Trophoblast cell (in vitro differentiated cells and primary cell): ENCODE data around the gene RBM20.

Source experiments
- DNase-seq, 2 donors: peaks; one replicate each; pipeline ENCODE4 v3.0.0-alpha.2; 2016
- H2AFZ ChIP-seq: 2 replicates; pipeline ENCODE4 v1.6.1; 2013; ENCODE audit warnings: low read length, moderate library complexity, mild to moderate bottlenecking; ENCODE audit not compliant: insufficient read depth, poor library complexity
- H2AK5ac ChIP-seq: 2 replicates; pipeline ENCODE4 v1.6.1; 2013; ENCODE audit warnings: mild to moderate bottlenecking, low read length
- H2BK120ac ChIP-seq: 2 replicates; pipeline ENCODE4 v1.6.1; 2013; ENCODE audit warnings: low read length, mild to moderate bottlenecking, moderate library complexity; ENCODE audit not compliant: insufficient read depth, poor library complexity
- H2BK12ac ChIP-seq: 2 replicates; pipeline ENCODE4 v1.6.1; 2013; ENCODE audit warnings: mild to moderate bottlenecking, low read length, moderate library complexity
- H2BK5ac ChIP-seq: 2 replicates; pipeline ENCODE4 v1.6.1; 2013; ENCODE audit warnings: low read length, low read depth, moderate library complexity, mild to moderate bottlenecking; ENCODE audit not compliant: poor library complexity
- H3K14ac ChIP-seq: 2 replicates; pipeline ENCODE4 v1.6.1; 2013; ENCODE audit warnings: mild to moderate bottlenecking, low read length
- H3K18ac ChIP-seq: 2 replicates; pipeline ENCODE4 v1.6.1; 2013; ENCODE audit warnings: mild to moderate bottlenecking, low read length
- H3K23ac ChIP-seq: 2 replicates; pipeline ENCODE4 v1.6.1; 2013; ENCODE audit warnings: low read length
- H3K27ac ChIP-seq: 2 replicates; pipeline ENCODE4 v1.5.1; 2013; ENCODE audit warnings: low read depth, mild to moderate bottlenecking, inconsistent platforms, low read length, moderate library complexity
- H3K27me3 ChIP-seq: 2 replicates; pipeline ENCODE4 v1.6.1; 2013; ENCODE audit warnings: inconsistent platforms, mild to moderate bottlenecking, low read length, moderate library complexity; ENCODE audit not compliant: insufficient read depth
- H3K36me3 ChIP-seq, 2 experiments: 1 replicate in 1 of 2; 2 replicates in 1 of 2; pipeline ENCODE4 v1.6.1; 2013; ENCODE audit warnings: low read length in 2 of 2, mild to moderate bottlenecking in 2 of 2, moderate library complexity in 1 of 2; ENCODE audit not compliant: insufficient read depth in 2 of 2, control insufficient read depth in 1 of 2
- H3K4ac ChIP-seq: 2 replicates; pipeline ENCODE4 v1.6.1; 2013; ENCODE audit warnings: low read depth, mild to moderate bottlenecking, low read length, moderate library complexity
- H3K4me1 ChIP-seq, 2 experiments: 1 replicate in 1 of 2; 2 replicates in 1 of 2; pipeline ENCODE4 v1.6.1; 2013; ENCODE audit warnings: low read length in 2 of 2, mild to moderate bottlenecking in 2 of 2, moderate library complexity in 1 of 2; ENCODE audit not compliant: insufficient read depth in 2 of 2, control insufficient read depth in 1 of 2
- H3K4me2 ChIP-seq: 2 replicates; pipeline ENCODE4 v1.6.1; 2013; ENCODE audit warnings: inconsistent platforms, mild to moderate bottlenecking, low read length, moderate library complexity
- H3K4me3 ChIP-seq: 2 replicates; pipeline ENCODE4 v1.5.1; 2013; ENCODE audit warnings: mild to moderate bottlenecking, low read depth, low read length, inconsistent platforms
- H3K79me1 ChIP-seq: one replicate; pipeline ENCODE4 v1.6.1; 2013; ENCODE audit warnings: low read length
- H3K79me2 ChIP-seq: 2 replicates; pipeline ENCODE4 v1.6.1; 2013; ENCODE audit warnings: low read length, mild to moderate bottlenecking; ENCODE audit not compliant: control insufficient read depth, insufficient read depth, poor library complexity
- H3K9ac ChIP-seq: 2 replicates; pipeline ENCODE4 v1.6.1; 2013; ENCODE audit warnings: mild to moderate bottlenecking, low read length
- H3K9me3 ChIP-seq: 2 replicates; pipeline ENCODE4 v1.6.1; 2013; ENCODE audit warnings: low read depth, mild to moderate bottlenecking, control low read depth, inconsistent platforms, low read length; ENCODE audit not compliant: insufficient read depth
- H4K12ac ChIP-seq: 2 replicates; pipeline ENCODE4 v1.6.1; 2013; ENCODE audit warnings: low read depth, mild to moderate bottlenecking, low read length, moderate library complexity
- H4K8ac ChIP-seq: 2 replicates; pipeline ENCODE4 v1.6.1; 2013; ENCODE audit warnings: low read depth, mild to moderate bottlenecking, low read length, moderate library complexity
- H4K91ac ChIP-seq: one replicate; pipeline ENCODE4 v1.6.1; 2013; ENCODE audit warnings: low read depth, mild to moderate bottlenecking, low read length, moderate library complexity
- WGBS: extraction: QIAGEN DNeasy Blood & Tissue Kit; methylation state at CpG from one replicate; pipeline ENCODE4 v1.1.7; 2013; ENCODE audit warnings: missing lambda C conversion rate; ENCODE audit not compliant: insufficient read length, insufficient coverage; ENCODE audit errors: extremely low coverage; 5-methylcytosine and 5-hydroxymethylcytosine counted together

RBM20 gene

DNA sequence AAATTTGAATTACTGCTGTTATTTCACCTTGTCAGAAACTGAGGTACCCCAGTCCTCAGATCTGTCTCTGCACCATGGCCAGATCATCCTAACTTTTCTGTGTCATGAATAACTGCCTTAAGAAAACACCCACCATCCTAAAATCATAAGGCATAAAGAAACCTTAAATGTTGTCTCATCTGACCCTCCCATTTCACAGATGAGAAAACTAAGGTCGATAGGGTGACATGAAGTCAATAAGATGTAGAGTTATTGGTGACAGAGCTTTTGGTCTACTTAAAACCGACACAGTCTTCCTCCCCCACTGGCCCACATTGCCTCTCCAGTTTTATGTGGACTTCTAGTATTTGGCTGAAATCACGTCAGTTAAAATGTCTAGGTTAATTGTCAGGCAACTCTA, 126.1 kb downstream of the RBM20 start:
- Histone ChIP-seq H3K27me3 (no peaks in the 10 kb centered on the region), H3K4ac (no peak overlapping the region)

DNA sequence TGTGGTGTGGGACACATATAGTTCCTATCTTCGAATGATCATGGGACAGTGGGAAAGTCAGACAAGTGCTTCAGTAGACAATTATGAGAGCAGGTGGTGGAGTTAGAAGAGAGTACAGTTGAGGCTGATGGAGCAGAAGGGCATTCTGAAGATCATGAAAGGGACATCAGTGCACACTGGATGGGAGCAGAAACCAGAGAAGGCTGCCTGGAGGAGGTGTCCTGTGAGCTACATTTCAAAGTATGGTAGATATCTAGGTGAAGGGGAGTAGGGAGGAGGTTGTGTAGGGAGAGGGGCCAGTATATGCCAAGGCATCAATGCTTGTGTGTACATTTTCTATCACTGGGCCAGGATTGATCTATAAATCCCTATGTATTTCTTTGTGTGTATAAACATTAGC, 127.3 kb downstream of the RBM20 start:
- no CpG with 5 or more reads among the region's 1 CpG for WGBS
- Histone ChIP-seq H3K4ac (no peak overlapping the region), H3K9ac (no peak overlapping the region)

More for the DNA sequence above, 126.1 kb downstream of the RBM20 start:
- no peak overlapping the region for H2BK120ac ChIP-seq
- no peaks in the 10 kb centered on the region for H3K79me2 ChIP-seq
- no peak overlapping the region for H2AK5ac ChIP-seq
- H2BK12ac ChIP-seq: no peak overlapping the region
- no peak overlapping the region for H4K91ac ChIP-seq
- H2BK5ac ChIP-seq: no peak overlapping the region
- no peak for DNase-seq
- no peaks in the 10 kb centered on the region for H3K4me1 ChIP-seq
- H3K27ac ChIP-seq: no peak overlapping the region
- no peak overlapping the region for H3K4me2 ChIP-seq
- H3K79me1 ChIP-seq: no peaks in the 10 kb centered on the region
- H3K18ac ChIP-seq: no peak overlapping the region
- H4K12ac ChIP-seq: no peak overlapping the region
- no peaks in the 10 kb centered on the region for H3K9me3 ChIP-seq
- H3K36me3 ChIP-seq: no peaks in the 10 kb centered on the region
- H3K9ac ChIP-seq: no peak overlapping the region
- H3K23ac ChIP-seq: no peak overlapping the region
- H3K14ac ChIP-seq: no peak overlapping the region
- no peak overlapping the region for H4K8ac ChIP-seq
- no CpG with 5 or more reads among the region's 3 CpGs for WGBS
- no peak overlapping the region for H3K4me3 ChIP-seq
- H2AFZ ChIP-seq: no peak overlapping the region

DNA sequence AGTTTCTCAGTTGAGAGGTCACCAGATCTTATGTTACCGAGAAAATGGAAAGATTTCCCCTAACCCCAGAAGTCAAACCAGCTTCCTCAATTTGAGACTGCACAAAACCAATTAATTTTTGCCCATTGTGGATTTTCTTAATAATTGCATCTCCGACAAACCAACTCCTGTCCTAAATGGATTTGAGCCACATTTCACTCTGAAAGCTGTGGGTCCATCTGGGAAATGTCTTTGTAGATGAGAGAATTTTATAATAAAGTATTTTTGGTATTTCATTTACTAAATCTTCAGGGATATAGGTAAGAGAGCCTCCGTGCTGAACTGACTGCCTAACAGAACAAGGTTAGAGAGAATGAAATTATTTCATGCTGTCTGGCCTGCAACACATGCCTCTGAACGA, 127.9 kb downstream of the RBM20 start:
- Histone ChIP-seq H3K79me1 (no peaks in the 10 kb centered on the region), H3K14ac (no peak overlapping the region), H3K27me3 (no peaks in the 10 kb centered on the region), H3K36me3 (no peaks in the 10 kb centered on the region), H3K4me1 (no peaks in the 10 kb centered on the region), H2BK5ac (no peak overlapping the region), H3K27ac (no peak overlapping the region), H3K4me2 (no peak overlapping the region), H3K4ac (no peak overlapping the region), H4K8ac (no peak overlapping the region), H3K9me3 (no peaks in the 10 kb centered on the region), H2BK12ac (no peak overlapping the region), H2AFZ (no peak overlapping the region), H3K23ac (no peak overlapping the region), H3K18ac (no peak overlapping the region), H3K4me3 (no peak overlapping the region), H3K9ac (no peak overlapping the region), H2BK120ac (no peak overlapping the region), H2AK5ac (no peak overlapping the region), H4K12ac (no peak overlapping the region), H3K79me2 (no peaks in the 10 kb centered on the region), H4K91ac (no peak overlapping the region)
- no peak for DNase-seq
- no CpG with 5 or more reads among the region's 4 CpGs for WGBS

More for the DNA sequence above, 127.3 kb downstream of the RBM20 start:
- no peak overlapping the region for H3K27ac ChIP-seq
- H3K18ac ChIP-seq: no peak overlapping the region
- H3K14ac ChIP-seq: no peak overlapping the region
- no peak overlapping the region for H2BK120ac ChIP-seq
- no peak for DNase-seq
- H3K4me3 ChIP-seq: no peak overlapping the region
- no peak overlapping the region for H2AFZ ChIP-seq
- no peaks in the 10 kb centered on the region for H3K4me1 ChIP-seq
- no peak overlapping the region for H2BK5ac ChIP-seq
- H2BK12ac ChIP-seq: no peak overlapping the region
- no peak overlapping the region for H2AK5ac ChIP-seq
- no peaks in the 10 kb centered on the region for H3K9me3 ChIP-seq
- H3K79me2 ChIP-seq: no peaks in the 10 kb centered on the region
- no peak overlapping the region for H4K12ac ChIP-seq
- H3K23ac ChIP-seq: no peak overlapping the region
- H4K8ac ChIP-seq: no peak overlapping the region
- no peak overlapping the region for H3K4me2 ChIP-seq
- no peaks in the 10 kb centered on the region for H3K36me3 ChIP-seq
- H3K79me1 ChIP-seq: no peaks in the 10 kb centered on the region
- no peaks in the 10 kb centered on the region for H3K27me3 ChIP-seq
- no peak overlapping the region for H4K91ac ChIP-seq

DNA sequence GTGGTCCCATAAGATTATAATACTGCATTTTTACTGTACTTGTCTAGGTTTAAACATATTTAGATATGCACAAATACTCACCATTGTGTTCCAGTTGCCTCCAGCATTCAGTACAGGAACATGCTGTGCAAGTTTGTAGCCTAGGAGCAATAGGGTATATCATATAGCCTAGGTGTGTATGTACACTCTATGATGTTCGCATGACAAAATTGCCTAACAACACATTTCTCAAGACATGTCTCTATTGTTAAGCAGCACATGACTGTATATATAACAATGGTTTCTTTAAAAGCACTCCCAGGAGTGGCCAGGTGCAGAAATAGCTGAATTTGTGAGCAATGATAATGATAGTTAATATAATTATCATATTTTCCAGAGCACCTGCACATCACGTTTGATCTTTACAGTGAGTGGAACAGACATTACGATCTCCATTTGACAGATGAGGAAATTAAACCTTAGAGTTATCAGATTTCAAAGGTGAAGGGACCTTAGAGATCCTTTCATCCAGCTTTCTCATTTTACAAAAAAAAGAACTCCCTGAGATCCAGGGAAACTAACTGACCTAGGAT, 128.4 kb downstream of the RBM20 start:
- Histone ChIP-seq H2BK12ac (no peak overlapping the region), H3K23ac (no peak overlapping the region), H2BK120ac (no peak overlapping the region), H2AK5ac (no peak overlapping the region), H3K18ac (no peak overlapping the region), H3K27ac (no peak overlapping the region), H3K36me3 (no peaks in the 10 kb centered on the region), H3K4me3 (no peak overlapping the region), H3K4me1 (no peaks in the 10 kb centered on the region), H4K91ac (no peak overlapping the region), H2BK5ac (no peak overlapping the region), H3K27me3 (no peaks in the 10 kb centered on the region), H3K4me2 (no peak overlapping the region), H4K12ac (no peak overlapping the region), H3K14ac (no peak overlapping the region), H3K79me1 (no peaks in the 10 kb centered on the region), H3K9me3 (no peaks in the 10 kb centered on the region), H3K4ac (no peak overlapping the region), H3K79me2 (no peaks in the 10 kb centered on the region), H3K9ac (no peak overlapping the region), H2AFZ (no peak overlapping the region), H4K8ac (no peak overlapping the region)
- DNase-seq: no peak
- WGBS: no CpG with 5 or more reads among the region's 3 CpGs
